ENCODE data around the gene ALG1. TPM values are rescaled to one million over a fixed set of nuclear protein-coding genes. Genes with fewer than 3 reads are reported as not detected.

Gene ALG1
- total and polyA plus RNA-seq, 2 experiments from 2014 or later = 45.5 to 63.6 TPM

- no peaks in the 10 kb centered on the region for H3K79me2 ChIP-seq
- H3K27me3 ChIP-seq = no peaks in the 10 kb centered on the region
- no peak for DNase-seq (ENCODE audit: low spot score)
- no peak overlapping the region for H3K4me3 ChIP-seq
- H3K9me3 ChIP-seq (ENCODE audit: low read depth) = no peaks in the 10 kb centered on the region
- TF ChIP-seq EZH2 (IDR thresholded peaks at IDR 0.05; ENCODE audit: borderline replicate concordance) (no peak), CTCF (IDR thresholded peaks at IDR 0.05; ENCODE audit: poor library complexity) (no peak), EZH2phosphoT487 (IDR thresholded peaks at IDR 0.05; ENCODE audit: low read depth, severe bottlenecking, unreplicated experiment) (no peak)
- H3K9me2 ChIP-seq (replicated peaks; ENCODE audit: insufficient read depth) = no peaks in the 10 kb centered on the region
- H3K4me1 ChIP-seq (ENCODE audit: insufficient read depth) = peaks cover 7% of the 10 kb centered on the region
- H3K27ac ChIP-seq = no peak overlapping the region
- H3K36me3 ChIP-seq (replicated peaks; ENCODE audit: insufficient read depth, low read depth) = no peaks in the 10 kb centered on the region
- H2AFZ ChIP-seq = no peak overlapping the region
- no peak overlapping the region for H3K4me2 ChIP-seq
- 81% methylated on average over 6 of the region's 6 CpGs for WGBS (ENCODE audit: low lambda C conversion rate, missing lambda C conversion rate)
- no peaks in the 10 kb centered on the region for H4K20me1 ChIP-seq (ENCODE audit: insufficient read depth, poor library complexity, severe bottlenecking)
These were observed 5.1 kb upstream of the ALG1 start for GRCh38 chr16:5066511-5066910.

GRCh38 chr16:5069048-5069447, 2.6 kb upstream of the ALG1 start:
- Histone ChIP-seq H3K9me2 (replicated peaks; ENCODE audit: insufficient read depth) (no peaks in the 10 kb centered on the region), H3K27me3 (no peaks in the 10 kb centered on the region), H3K27ac (no peak overlapping the region), H3K9me3 (ENCODE audit: low read depth) (no peaks in the 10 kb centered on the region), H3K36me3 (replicated peaks; ENCODE audit: insufficient read depth, low read depth) (no peaks in the 10 kb centered on the region), H3K4me3 (no peak overlapping the region), H4K20me1 (ENCODE audit: insufficient read depth, poor library complexity, severe bottlenecking) (no peaks in the 10 kb centered on the region), H3K4me2 (no peak overlapping the region), H2AFZ (no peak overlapping the region), H3K4me1 (ENCODE audit: insufficient read depth) (peaks cover 11% of the 10 kb centered on the region), H3K79me2 (peaks cover 16% of the 10 kb centered on the region)
- TF ChIP-seq CTCF (IDR thresholded peaks at IDR 0.05; ENCODE audit: poor library complexity) (no peak), EZH2 (IDR thresholded peaks at IDR 0.05; ENCODE audit: borderline replicate concordance) (no peak), EZH2phosphoT487 (IDR thresholded peaks at IDR 0.05; ENCODE audit: low read depth, severe bottlenecking, unreplicated experiment) (no peak)
- 93% methylated on average over 9 of the region's 9 CpGs for WGBS (ENCODE audit: low lambda C conversion rate, missing lambda C conversion rate)
- no peak for DNase-seq (ENCODE audit: low spot score)

- WGBS (ENCODE audit: low lambda C conversion rate, missing lambda C conversion rate) = 88% methylated on average over 9 of the region's 9 CpGs
- no peak overlapping the region for H3K27ac ChIP-seq
- H2AFZ ChIP-seq = no peak overlapping the region
- H3K4me2 ChIP-seq = no peak overlapping the region
- no peak for DNase-seq (ENCODE audit: low spot score)
- TF ChIP-seq CTCF (IDR thresholded peaks at IDR 0.05; ENCODE audit: poor library complexity) (no peak), EZH2phosphoT487 (IDR thresholded peaks at IDR 0.05; ENCODE audit: low read depth, severe bottlenecking, unreplicated experiment) (no peak), EZH2 (IDR thresholded peaks at IDR 0.05; ENCODE audit: borderline replicate concordance) (no peak)
- no peak overlapping the region for H3K4me3 ChIP-seq
- H3K36me3 ChIP-seq (replicated peaks; ENCODE audit: insufficient read depth, low read depth) = no peaks in the 10 kb centered on the region
- H3K9me3 ChIP-seq (ENCODE audit: low read depth) = no peaks in the 10 kb centered on the region
- H4K20me1 ChIP-seq (ENCODE audit: insufficient read depth, poor library complexity, severe bottlenecking) = no peaks in the 10 kb centered on the region
- no peaks in the 10 kb centered on the region for H3K9me2 ChIP-seq (replicated peaks; ENCODE audit: insufficient read depth)
- peaks cover 24% of the 10 kb centered on the region for H3K79me2 ChIP-seq
- peaks cover 11% of the 10 kb centered on the region for H3K4me1 ChIP-seq (ENCODE audit: insufficient read depth)
- H3K27me3 ChIP-seq = no peaks in the 10 kb centered on the region
These were observed 1.8 kb upstream of the ALG1 start for GRCh38 chr16:5069854-5070253.
